HCT116 (cell line): ENCODE results near the gene GRIK4. TPM values are rescaled to one million over a fixed set of nuclear protein-coding genes. Genes with fewer than 3 reads are reported as not detected.

ENCODE experiments used
- ATAC-seq: fragments of 200-7000 bp; cut with Tn5 transposase; 2 replicates; pipeline ENCODE4 v1.9.1; 2020; ENCODE audit warnings: mild to moderate bottlenecking, moderate library complexity
- BruUV-seq: library from RNA; stranded (reverse); fragments of 400-500 nt; replicated peaks from 2 replicates; lab custom pipeline; 2021; lab: Mats Ljungman, UMichigan
- CTCF ChIA-PET: fragments of 300-600 bp; sonication (Branson Sonifier 250); formaldehyde crosslinking; loops from one replicate; lab custom pipeline; 2021; ENCODE audit warnings: antibody characterized with exemption; lab: Charles Lee
- POLR2A ChIA-PET: fragments of 300-600, 350-600 bp; sonication (Branson Sonifier 250); formaldehyde crosslinking; loops from one replicate; lab custom pipeline; 2021; ENCODE audit warnings: antibody characterized with exemption; lab: Charles Lee
- RAD21 ChIA-PET, 2 experiments: fragments of 300-600 bp; sonication (Branson Sonifier 250); formaldehyde crosslinking; loops; one replicate each; lab custom pipeline; 2023; ENCODE audit warnings: low total read pairs in 2 of 2; ENCODE audit not compliant: uncharacterized antibody in 2 of 2, unreplicated experiment in 2 of 2, low non-redundant PET in 1 of 2; lab: Charles Lee
- DNase-seq: peaks from one replicate; pipeline ENCODE4 v3.0.0-alpha.2; 2010; ENCODE audit warnings: low read depth, low spot score
- H2AFZ ChIP-seq: fragments of 200-600 bp; shearing (Covaris generic), sonication (generic); 2 replicates; pipeline ENCODE4 v1.6.1; 2017; ENCODE audit warnings: low read depth, mixed run types, mixed read lengths, antibody characterized with exemption, low read length; ENCODE audit not compliant: poor library complexity, severe bottlenecking
- H3K27ac ChIP-seq: 2 replicates; pipeline ENCODE4 v1.5.1; 2012; ENCODE audit warnings: low read depth, low read length
- H3K27me3 ChIP-seq: fragments of 200-600 bp; sonication (generic); 2 replicates; pipeline ENCODE4 v1.6.1; 2016; ENCODE audit warnings: mixed run types, low read length, mixed read lengths; ENCODE audit not compliant: insufficient read depth
- H3K36me3 ChIP-seq, 2 experiments: fragments of 200-500 bp in 1 of 2; fragments of 200-600 bp in 1 of 2; sonication (Bioruptor generic) in 1 of 2; sonication (generic) in 1 of 2; 2 replicates each; pipeline versions ENCODE4 v1.5.1 to v1.6.1; 2014 to 2016; ENCODE audit warnings: low read length in 2 of 2, inconsistent platforms in 1 of 2, mixed read lengths in 1 of 2, mixed run types in 1 of 2; ENCODE audit not compliant: insufficient read depth in 2 of 2, control insufficient read depth in 1 of 2
- H3K4me1 ChIP-seq, 2 experiments: fragments of 200-600 bp in 1 of 2; sonication (generic) in 1 of 2; 2 replicates each; pipeline versions ENCODE4 v1.5.1 to v1.6.1; 2012 to 2017; ENCODE audit warnings: low read length in 2 of 2, inconsistent platforms in 1 of 2, mild to moderate bottlenecking in 1 of 2, mixed read lengths in 1 of 2, mixed run types in 1 of 2, moderate library complexity in 1 of 2; ENCODE audit not compliant: insufficient read depth in 2 of 2, control insufficient read depth in 1 of 2
- H3K4me2 ChIP-seq: fragments of 200-600 bp; sonication (generic); 2 replicates; pipeline ENCODE4 v1.6.1; 2017; ENCODE audit warnings: mixed run types, low read length, mixed read lengths
- H3K4me3 ChIP-seq, 2 experiments: fragments of 200-600 bp in 1 of 2; sonication (generic) in 1 of 2; replicated peaks in 1 of 2; 2 replicates each; pipeline ENCODE4 v1.5.1; 2011 to 2016; ENCODE audit warnings: low read length in 2 of 2, control low read depth in 1 of 2, low read depth in 1 of 2, mild to moderate bottlenecking in 1 of 2, mixed read lengths in 1 of 2, mixed run types in 1 of 2
- H3K79me2 ChIP-seq: fragments of 200-600 bp; sonication (generic); 2 replicates; pipeline ENCODE4 v1.6.1; 2017; ENCODE audit warnings: mild to moderate bottlenecking, mixed run types, low read length, moderate library complexity, mixed read lengths; ENCODE audit not compliant: insufficient read depth
- H3K9ac ChIP-seq: fragments of 200-600 bp; sonication (generic); 2 replicates; pipeline ENCODE4 v1.6.1; 2016; ENCODE audit warnings: low read length, mixed read lengths
- H3K9me2 ChIP-seq: fragments of 200-600 bp; sonication (generic), shearing (Covaris generic); 2 replicates; pipeline ENCODE4 v1.6.1; 2017; ENCODE audit warnings: mixed run types, mild to moderate bottlenecking, moderate library complexity; ENCODE audit not compliant: insufficient read depth
- H3K9me3 ChIP-seq, 2 experiments: fragments of 200-500 bp in 1 of 2; fragments of 200-600 bp in 1 of 2; sonication (Bioruptor generic) in 1 of 2; sonication (generic) in 1 of 2; 2 replicates each; pipeline ENCODE4 v1.6.1; 2014 to 2017; ENCODE audit warnings: low read length in 2 of 2, mixed read lengths in 2 of 2, inconsistent platforms in 1 of 2, low read depth in 1 of 2, mild to moderate bottlenecking in 1 of 2, mixed run types in 1 of 2, moderate library complexity in 1 of 2; ENCODE audit not compliant: control insufficient read depth in 1 of 2, insufficient read depth in 1 of 2
- H4K20me1 ChIP-seq: fragments of 200-600 bp; sonication (generic), shearing (Covaris generic); 2 replicates; pipeline ENCODE4 v1.6.1; 2017; ENCODE audit warnings: mixed run types, mild to moderate bottlenecking, moderate library complexity; ENCODE audit not compliant: insufficient read depth
- CBX3 ChIP-seq: IDR thresholded peaks from 2 replicates; pipeline ENCODE4 v1.6.1; 2012; ENCODE audit warnings: low read depth
- ELF1 ChIP-seq: IDR thresholded peaks from 2 replicates; pipeline ENCODE4 v1.6.1; 2012; ENCODE audit warnings: low read depth, borderline replicate concordance
- POLR2A ChIP-seq: IDR thresholded peaks from 2 replicates; pipeline ENCODE4 v1.7.0; 2011; ENCODE audit warnings: borderline replicate concordance; ENCODE audit not compliant: insufficient read depth, insufficient read length; ENCODE audit errors: extremely low read depth
- intact Hi-C: fragments of 100-400 bp; cut with micrococcal nuclease; formaldehyde crosslinking; loops from 2 replicates; pipeline ENCODE4 v1.10.0; 2022
- total RNA-seq: library from RNA; stranded (reverse); gene quantifications from one replicate; pipeline ENCODE4 v1.2.1, GENCODE V29; 2021; ENCODE audit not compliant: unreplicated experiment
- TF ChIP-seq, protein P1 (sequence below): IDR thresholded peaks from 2 replicates; pipeline ENCODE4 v1.6.1; 2012; ENCODE audit warnings: low read depth

GRIK4 gene
- total RNA-seq, 1 experiment from 2014 or later: 0.52 TPM

DNA sequence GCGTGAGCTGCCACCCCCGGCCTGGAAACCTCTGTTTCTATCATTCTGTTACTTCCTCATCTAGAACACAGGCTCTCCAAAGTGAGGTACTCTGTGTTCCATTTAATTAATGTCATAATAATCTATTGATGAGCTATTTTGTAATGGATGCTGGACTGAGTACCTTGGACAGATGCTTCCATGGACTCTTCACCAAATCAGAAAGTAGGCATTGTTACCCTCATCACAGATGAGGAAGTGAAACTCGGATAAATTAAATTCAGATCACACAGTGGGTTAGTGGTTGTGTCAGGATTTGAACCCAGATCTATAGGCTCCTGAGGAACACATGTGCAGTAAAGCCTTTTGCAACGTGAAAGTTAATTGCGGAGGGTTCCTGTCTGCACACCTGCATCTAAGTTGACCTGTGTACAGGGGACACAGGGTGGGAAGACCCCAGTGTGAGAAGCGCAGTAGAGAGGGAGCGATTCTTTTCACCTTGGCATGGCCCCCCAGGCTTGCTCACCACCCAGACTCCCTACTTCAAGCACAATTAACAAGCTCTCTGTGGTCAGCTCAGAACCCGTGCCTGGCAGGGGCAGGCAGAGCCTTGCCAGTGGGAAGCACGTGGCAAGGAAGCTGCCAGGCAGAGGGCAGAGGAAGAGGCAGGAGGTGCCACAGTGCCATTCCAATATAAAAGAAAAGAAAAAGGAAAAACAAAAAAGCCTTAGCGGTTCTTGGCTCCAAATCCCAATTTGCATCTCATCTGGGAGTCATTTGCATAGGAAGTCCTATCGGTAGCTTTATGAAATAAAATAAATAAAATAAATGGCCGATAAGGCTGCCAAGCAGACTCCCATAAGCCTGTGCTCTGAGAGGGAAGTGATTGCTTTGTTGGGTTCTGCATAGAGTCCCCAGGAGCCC is 239.3 kb downstream of the GRIK4 start:
- Histone ChIP-seq H3K4me1 (0 out of 4 replicates have a peak, but pooled peaks cover 0 to 7% of the 10 kb centered on the region in 2 experiments), H3K4me3 (no peak overlapping the region), H3K4me2 (no peak overlapping the region), H3K36me3 (no peaks in the 10 kb centered on the region), H2AFZ (no peak overlapping the region), H3K79me2 (no peaks in the 10 kb centered on the region), H3K9me3 (no peaks in the 10 kb centered on the region), H3K27me3 (peaks cover 18% of the 10 kb centered on the region; the same call in 1 of the 2 replicates), H3K27ac (no peak overlapping the region), H4K20me1 (no peaks in the 10 kb centered on the region), H3K9ac (no peak overlapping the region), H3K9me2 (no peaks in the 10 kb centered on the region)
- no peak for DNase-seq
- no TSS peak for BruUV-seq
- ChIA-PET CTCF (interaction anchor here (1.1 kb wide), 1 partner anchor 51 kb away, joined by 3 read pairs; no protein-coding TSS in a partner anchor), POLR2A (no interaction called here), RAD21 (no interaction called here)
- intact Hi-C loops: no loop called here
- TF ChIP-seq, protein P1, sequence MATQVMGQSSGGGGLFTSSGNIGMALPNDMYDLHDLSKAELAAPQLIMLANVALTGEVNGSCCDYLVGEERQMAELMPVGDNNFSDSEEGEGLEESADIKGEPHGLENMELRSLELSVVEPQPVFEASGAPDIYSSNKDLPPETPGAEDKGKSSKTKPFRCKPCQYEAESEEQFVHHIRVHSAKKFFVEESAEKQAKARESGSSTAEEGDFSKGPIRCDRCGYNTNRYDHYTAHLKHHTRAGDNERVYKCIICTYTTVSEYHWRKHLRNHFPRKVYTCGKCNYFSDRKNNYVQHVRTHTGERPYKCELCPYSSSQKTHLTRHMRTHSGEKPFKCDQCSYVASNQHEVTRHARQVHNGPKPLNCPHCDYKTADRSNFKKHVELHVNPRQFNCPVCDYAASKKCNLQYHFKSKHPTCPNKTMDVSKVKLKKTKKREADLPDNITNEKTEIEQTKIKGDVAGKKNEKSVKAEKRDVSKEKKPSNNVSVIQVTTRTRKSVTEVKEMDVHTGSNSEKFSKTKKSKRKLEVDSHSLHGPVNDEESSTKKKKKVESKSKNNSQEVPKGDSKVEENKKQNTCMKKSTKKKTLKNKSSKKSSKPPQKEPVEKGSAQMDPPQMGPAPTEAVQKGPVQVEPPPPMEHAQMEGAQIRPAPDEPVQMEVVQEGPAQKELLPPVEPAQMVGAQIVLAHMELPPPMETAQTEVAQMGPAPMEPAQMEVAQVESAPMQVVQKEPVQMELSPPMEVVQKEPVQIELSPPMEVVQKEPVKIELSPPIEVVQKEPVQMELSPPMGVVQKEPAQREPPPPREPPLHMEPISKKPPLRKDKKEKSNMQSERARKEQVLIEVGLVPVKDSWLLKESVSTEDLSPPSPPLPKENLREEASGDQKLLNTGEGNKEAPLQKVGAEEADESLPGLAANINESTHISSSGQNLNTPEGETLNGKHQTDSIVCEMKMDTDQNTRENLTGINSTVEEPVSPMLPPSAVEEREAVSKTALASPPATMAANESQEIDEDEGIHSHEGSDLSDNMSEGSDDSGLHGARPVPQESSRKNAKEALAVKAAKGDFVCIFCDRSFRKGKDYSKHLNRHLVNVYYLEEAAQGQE: peak; percentile 19; the same call in 1 of the 2 replicates
- no peak for TF ChIP-seq CBX3
- no peak for TF ChIP-seq POLR2A
- no peak for TF ChIP-seq ELF1
- no peak for ATAC-seq
